HFFc6 (cell line): ENCODE data around the gene TXNIP. TPM values are rescaled to one million over a fixed set of nuclear protein-coding genes. Genes with fewer than 3 reads are reported as not detected.
A peak's percentile ranks its signal among the peaks of the same experiment; 100 is the strongest.

Source experiments
- DNase-seq: peaks from one replicate; pipeline ENCODE4 v3.0.0-alpha.2; 2018
- H3K27ac Mint-ChIP-seq: 2 replicates; pipeline ENCODE4 v1.8.0; 2020; ENCODE audit warnings: mild to moderate bottlenecking, mixed read lengths
- H3K27me3 Mint-ChIP-seq: 2 replicates; pipeline ENCODE4 v1.8.0; 2021; ENCODE audit warnings: mild to moderate bottlenecking, moderate library complexity, mixed read lengths; ENCODE audit not compliant: insufficient read depth
- H3K36me3 Mint-ChIP-seq: 2 replicates; pipeline ENCODE4 v1.8.0; 2021; ENCODE audit warnings: low read depth, mixed read lengths
- H3K4me1 Mint-ChIP-seq: 2 replicates; pipeline ENCODE4 v1.8.0; 2020; ENCODE audit warnings: low read depth, mixed read lengths
- H3K4me3 Mint-ChIP-seq: 2 replicates; pipeline ENCODE4 v1.8.0; 2020; ENCODE audit warnings: mild to moderate bottlenecking, moderate library complexity, mixed read lengths
- H3K9me3 Mint-ChIP-seq: 2 replicates; pipeline ENCODE4 v1.8.0; 2020; ENCODE audit warnings: mild to moderate bottlenecking, mixed read lengths
- CTCF ChIP-seq: fragments of 200-600 bp; sonication (generic); IDR thresholded peaks from 2 replicates; pipeline ENCODE4 v1.5.0; 2021; ENCODE audit warnings: antibody characterized with exemption, mild to moderate bottlenecking
- total RNA-seq, 6 experiments: library from RNA; stranded (reverse); fragmentation: NEBNext Ultra II Directional; extraction: Animal tissue kit (Norgen Biotek cat#: 25700); gene quantifications; 2 replicates in 1 of 6; 3 replicates in 5 of 6; pipeline ENCODE4 v1.2.3, GENCODE V29; 2021

TXNIP gene
- total RNA-seq, 6 experiments from 2014 or later, result 49.2 to 78.0 (median 59.5) TPM

- H3K27ac Mint-ChIP-seq, result peak overlapping the region; percentile 71
- DNase-seq, result no peak
- peaks cover 16% of the 10 kb centered on the region for H3K36me3 Mint-ChIP-seq
- TF ChIP-seq CTCF, result no peak
- H3K4me3 Mint-ChIP-seq, result peak overlapping the region; percentile 17
- H3K9me3 Mint-ChIP-seq, result no peaks in the 10 kb centered on the region
- H3K27me3 Mint-ChIP-seq, result no peaks in the 10 kb centered on the region
- peaks cover 17% of the 10 kb centered on the region for H3K4me1 Mint-ChIP-seq
These were observed 53.5 kb downstream of the TXNIP start for GRCh38 chr1:145942871-145943270.

Other genes starting within 250 kb of the TXNIP start
- gene RNF115, start 172.5 kb downstream of the TXNIP start, total RNA-seq, result 10 to 100 TPM; 14.0 to 23.0 (median 21.2) TPM
- 10 to 100 TPM; 31.4 to 39.1 (median 35.1) TPM for gene POLR3C, start 172.4 kb downstream of the TXNIP start, total RNA-seq
- gene NUDT17, start 150.9 kb downstream of the TXNIP start, total RNA-seq, result 1 to 10 TPM; 2.4 to 4.5 (median 3.6) TPM
- gene PIAS3, start 137.5 kb downstream of the TXNIP start, total RNA-seq, result 10 to 100 TPM; 45.2 to 53.8 (median 51.6) TPM
- gene ANKRD35, start 110.7 kb downstream of the TXNIP start, total RNA-seq, result 1 to 10 TPM in 4 of 6 experiments, under 1 TPM in 2; 0.75 to 2.0 (median 1.1) TPM
- 1 to 10 TPM in 4 of 6 experiments, under 1 TPM in 2; 0.78 to 1.3 (median 1.0) TPM for gene ITGA10, start 86.5 kb downstream of the TXNIP start, total RNA-seq
- 10 to 100 TPM; 30.3 to 41.1 (median 35.6) TPM for gene PEX11B, start 77.9 kb downstream of the TXNIP start, total RNA-seq
- 100 to 1,000 TPM; 135 to 166 (median 157) TPM for gene RBM8A, start 69.1 kb downstream of the TXNIP start, total RNA-seq
- 10 to 100 TPM; 51.0 to 59.6 (median 56.1) TPM for gene LIX1L, start 38.6 kb downstream of the TXNIP start, total RNA-seq
- 10 to 100 TPM in 3 of 6 experiments, 1 to 10 TPM in 3; 8.1 to 14.9 (median 10.2) TPM for gene ANKRD34A, start 32.0 kb downstream of the TXNIP start, total RNA-seq
- gene POLR3GL, start 31.9 kb downstream of the TXNIP start, total RNA-seq, result 10 to 100 TPM; 23.5 to 29.3 (median 26.2) TPM
- not detected for gene HJV, start 25.2 kb upstream of the TXNIP start, total RNA-seq
- 1 to 10 TPM; 2.1 to 2.9 (median 2.5) TPM for gene NBPF10, start 148.2 kb upstream of the TXNIP start, total RNA-seq
- 10 to 100 TPM; 33.7 to 38.7 (median 36.1) TPM for gene NOTCH2NLA, start 232.4 kb upstream of the TXNIP start, total RNA-seq